Measurements from ENCODE around the gene FGF14. TPM values are rescaled to one million over a fixed set of nuclear protein-coding genes. Genes with fewer than 3 reads are reported as not detected.

The FGF14 gene
- total RNA-seq, 1 experiment from 2014 or later: not detected

GRCh38 chr13:102041544-102041943, 360.3 kb downstream of the FGF14 start:
- no peaks in the 10 kb centered on the region for H3K27me3 ChIP-seq (ENCODE audit: low read length)
- H3K4me1 ChIP-seq (ENCODE audit: low read length): no peaks in the 10 kb centered on the region
- no peak overlapping the region for H3K4me2 ChIP-seq (ENCODE audit: low read depth, low read length, poor library complexity, severe bottlenecking)
- H3K9me3 ChIP-seq (ENCODE audit: low read length): no peaks in the 10 kb centered on the region
- no peaks in the 10 kb centered on the region for H4K20me1 ChIP-seq (ENCODE audit: insufficient read depth, low read depth, low read length)
- no peaks in the 10 kb centered on the region for H3K79me2 ChIP-seq (ENCODE audit: low read length)
- H3K27ac ChIP-seq (ENCODE audit: low read length): no peak overlapping the region
- no peaks in the 10 kb centered on the region for H3K36me3 ChIP-seq (ENCODE audit: insufficient read depth, low read length)
- H2AFZ ChIP-seq (ENCODE audit: low read length): no peak overlapping the region
- no peak overlapping the region for H3K4me3 ChIP-seq (ENCODE audit: low read length)
- no peak for DNase-seq
- no peak overlapping the region for H3K9ac ChIP-seq (ENCODE audit: low read length)
- no peaks in the 10 kb centered on the region for H3K9me2 ChIP-seq (replicated peaks; ENCODE audit: insufficient read depth, low read length)

- no peaks in the 10 kb centered on the region for H3K36me3 ChIP-seq (ENCODE audit: insufficient read depth, low read length)
- H3K79me2 ChIP-seq (ENCODE audit: low read length): no peaks in the 10 kb centered on the region
- H3K4me3 ChIP-seq (ENCODE audit: low read length): no peak overlapping the region
- H3K27ac ChIP-seq (ENCODE audit: low read length): no peak overlapping the region
- DNase-seq: no peak
- H3K27me3 ChIP-seq (ENCODE audit: low read length): no peaks in the 10 kb centered on the region
- H3K9me3 ChIP-seq (ENCODE audit: low read length): no peaks in the 10 kb centered on the region
- no peak overlapping the region for H3K4me2 ChIP-seq (ENCODE audit: low read depth, low read length, poor library complexity, severe bottlenecking)
- no peaks in the 10 kb centered on the region for H4K20me1 ChIP-seq (ENCODE audit: insufficient read depth, low read depth, low read length)
- no peaks in the 10 kb centered on the region for H3K4me1 ChIP-seq (ENCODE audit: low read length)
- no peaks in the 10 kb centered on the region for H3K9me2 ChIP-seq (replicated peaks; ENCODE audit: insufficient read depth, low read length)
- no peak overlapping the region for H3K9ac ChIP-seq (ENCODE audit: low read length)
- H2AFZ ChIP-seq (ENCODE audit: low read length): no peak overlapping the region
Observed at GRCh38 chr13:102040812-102041211, 361.0 kb downstream of the FGF14 start.

- no peaks in the 10 kb centered on the region for H3K9me2 ChIP-seq (replicated peaks; ENCODE audit: insufficient read depth, low read length)
- no peak overlapping the region for H3K27ac ChIP-seq (ENCODE audit: low read length)
- H3K9ac ChIP-seq (ENCODE audit: low read length): no peak overlapping the region
- no peak overlapping the region for H3K4me2 ChIP-seq (ENCODE audit: low read depth, low read length, poor library complexity, severe bottlenecking)
- no peaks in the 10 kb centered on the region for H3K27me3 ChIP-seq (ENCODE audit: low read length)
- no peaks in the 10 kb centered on the region for H3K9me3 ChIP-seq (ENCODE audit: low read length)
- no peak overlapping the region for H3K4me3 ChIP-seq (ENCODE audit: low read length)
- H2AFZ ChIP-seq (ENCODE audit: low read length): no peak overlapping the region
- no peaks in the 10 kb centered on the region for H3K36me3 ChIP-seq (ENCODE audit: insufficient read depth, low read length)
- no peaks in the 10 kb centered on the region for H3K4me1 ChIP-seq (ENCODE audit: low read length)
- no peaks in the 10 kb centered on the region for H3K79me2 ChIP-seq (ENCODE audit: low read length)
- DNase-seq: no peak
- no peaks in the 10 kb centered on the region for H4K20me1 ChIP-seq (ENCODE audit: insufficient read depth, low read depth, low read length)
Observed at GRCh38 chr13:102039264-102039663, 362.6 kb downstream of the FGF14 start.

GRCh38 chr13:102038787-102039186, 363.1 kb downstream of the FGF14 start:
- no peaks in the 10 kb centered on the region for H3K27me3 ChIP-seq (ENCODE audit: low read length)
- DNase-seq: no peak
- no peaks in the 10 kb centered on the region for H3K9me2 ChIP-seq (replicated peaks; ENCODE audit: insufficient read depth, low read length)
- H3K4me3 ChIP-seq (ENCODE audit: low read length): no peak overlapping the region
- H2AFZ ChIP-seq (ENCODE audit: low read length): no peak overlapping the region
- no peaks in the 10 kb centered on the region for H4K20me1 ChIP-seq (ENCODE audit: insufficient read depth, low read depth, low read length)
- H3K4me1 ChIP-seq (ENCODE audit: low read length): no peaks in the 10 kb centered on the region
- H3K36me3 ChIP-seq (ENCODE audit: insufficient read depth, low read length): no peaks in the 10 kb centered on the region
- no peak overlapping the region for H3K4me2 ChIP-seq (ENCODE audit: low read depth, low read length, poor library complexity, severe bottlenecking)
- H3K27ac ChIP-seq (ENCODE audit: low read length): no peak overlapping the region
- no peaks in the 10 kb centered on the region for H3K9me3 ChIP-seq (ENCODE audit: low read length)
- no peak overlapping the region for H3K9ac ChIP-seq (ENCODE audit: low read length)
- no peaks in the 10 kb centered on the region for H3K79me2 ChIP-seq (ENCODE audit: low read length)

GRCh38 chr13:102035969-102036368, 365.9 kb downstream of the FGF14 start:
- Histone ChIP-seq H3K4me2 (ENCODE audit: low read depth, low read length, poor library complexity, severe bottlenecking) (no peak overlapping the region), H3K4me3 (ENCODE audit: low read length) (no peak overlapping the region), H3K9me3 (ENCODE audit: low read length) (no peaks in the 10 kb centered on the region), H2AFZ (ENCODE audit: low read length) (no peak overlapping the region), H3K27me3 (ENCODE audit: low read length) (no peaks in the 10 kb centered on the region), H3K27ac (ENCODE audit: low read length) (no peak overlapping the region), H3K9ac (ENCODE audit: low read length) (no peak overlapping the region), H3K9me2 (replicated peaks; ENCODE audit: insufficient read depth, low read length) (no peaks in the 10 kb centered on the region), H4K20me1 (ENCODE audit: insufficient read depth, low read depth, low read length) (no peaks in the 10 kb centered on the region), H3K79me2 (ENCODE audit: low read length) (no peaks in the 10 kb centered on the region), H3K4me1 (ENCODE audit: low read length) (no peaks in the 10 kb centered on the region), H3K36me3 (ENCODE audit: insufficient read depth, low read length) (no peaks in the 10 kb centered on the region)
- no peak for DNase-seq

- Histone ChIP-seq H4K20me1 (ENCODE audit: insufficient read depth, low read depth, low read length) (no peaks in the 10 kb centered on the region), H2AFZ (ENCODE audit: low read length) (no peak overlapping the region), H3K27ac (ENCODE audit: low read length) (no peak overlapping the region), H3K9ac (ENCODE audit: low read length) (no peak overlapping the region), H3K27me3 (ENCODE audit: low read length) (no peaks in the 10 kb centered on the region), H3K9me3 (ENCODE audit: low read length) (no peaks in the 10 kb centered on the region), H3K36me3 (ENCODE audit: insufficient read depth, low read length) (no peaks in the 10 kb centered on the region), H3K4me2 (ENCODE audit: low read depth, low read length, poor library complexity, severe bottlenecking) (no peak overlapping the region), H3K79me2 (ENCODE audit: low read length) (no peaks in the 10 kb centered on the region), H3K4me1 (ENCODE audit: low read length) (no peaks in the 10 kb centered on the region), H3K9me2 (replicated peaks; ENCODE audit: insufficient read depth, low read length) (no peaks in the 10 kb centered on the region), H3K4me3 (ENCODE audit: low read length) (no peak overlapping the region)
- DNase-seq: no peak
Observed at GRCh38 chr13:102033857-102034331, 368.0 kb downstream of the FGF14 start.

- H2AFZ ChIP-seq (ENCODE audit: low read length): no peak overlapping the region
- no peak for DNase-seq
- H3K79me2 ChIP-seq (ENCODE audit: low read length): no peaks in the 10 kb centered on the region
- no peaks in the 10 kb centered on the region for H3K27me3 ChIP-seq (ENCODE audit: low read length)
- no peak overlapping the region for H3K4me2 ChIP-seq (ENCODE audit: low read depth, low read length, poor library complexity, severe bottlenecking)
- no peaks in the 10 kb centered on the region for H3K4me1 ChIP-seq (ENCODE audit: low read length)
- no peak overlapping the region for H3K27ac ChIP-seq (ENCODE audit: low read length)
- H3K36me3 ChIP-seq (ENCODE audit: insufficient read depth, low read length): no peaks in the 10 kb centered on the region
- no peaks in the 10 kb centered on the region for H3K9me2 ChIP-seq (replicated peaks; ENCODE audit: insufficient read depth, low read length)
- H3K9ac ChIP-seq (ENCODE audit: low read length): no peak overlapping the region
- H4K20me1 ChIP-seq (ENCODE audit: insufficient read depth, low read depth, low read length): no peaks in the 10 kb centered on the region
- H3K4me3 ChIP-seq (ENCODE audit: low read length): no peak overlapping the region
- no peaks in the 10 kb centered on the region for H3K9me3 ChIP-seq (ENCODE audit: low read length)
Observed at GRCh38 chr13:102033386-102033785, 368.5 kb downstream of the FGF14 start.

- Histone ChIP-seq H3K9me3 (ENCODE audit: low read length) (no peaks in the 10 kb centered on the region), H3K79me2 (ENCODE audit: low read length) (no peaks in the 10 kb centered on the region), H2AFZ (ENCODE audit: low read length) (no peak overlapping the region), H3K27ac (ENCODE audit: low read length) (no peak overlapping the region), H3K4me2 (ENCODE audit: low read depth, low read length, poor library complexity, severe bottlenecking) (no peak overlapping the region), H3K36me3 (ENCODE audit: insufficient read depth, low read length) (no peaks in the 10 kb centered on the region), H3K9ac (ENCODE audit: low read length) (no peak overlapping the region), H3K9me2 (replicated peaks; ENCODE audit: insufficient read depth, low read length) (no peaks in the 10 kb centered on the region), H3K4me1 (ENCODE audit: low read length) (no peaks in the 10 kb centered on the region), H3K4me3 (ENCODE audit: low read length) (no peak overlapping the region), H3K27me3 (ENCODE audit: low read length) (no peaks in the 10 kb centered on the region), H4K20me1 (ENCODE audit: insufficient read depth, low read depth, low read length) (no peaks in the 10 kb centered on the region)
- DNase-seq: no peak
Observed at GRCh38 chr13:102028868-102029267, 373.0 kb downstream of the FGF14 start.

- H2AFZ ChIP-seq (ENCODE audit: low read length): no peak overlapping the region
- no peak overlapping the region for H3K27ac ChIP-seq (ENCODE audit: low read length)
- H3K79me2 ChIP-seq (ENCODE audit: low read length): no peaks in the 10 kb centered on the region
Observed at GRCh38 chr13:102028206-102028605, 373.6 kb downstream of the FGF14 start.

More at GRCh38 chr13:102028206-102028605, 373.6 kb downstream of the FGF14 start:
- Histone ChIP-seq H3K36me3 (ENCODE audit: insufficient read depth, low read length) (no peaks in the 10 kb centered on the region), H3K4me3 (ENCODE audit: low read length) (no peak overlapping the region), H3K9me2 (replicated peaks; ENCODE audit: insufficient read depth, low read length) (no peaks in the 10 kb centered on the region), H3K9ac (ENCODE audit: low read length) (no peak overlapping the region), H3K27me3 (ENCODE audit: low read length) (no peaks in the 10 kb centered on the region), H3K4me2 (ENCODE audit: low read depth, low read length, poor library complexity, severe bottlenecking) (no peak overlapping the region), H3K9me3 (ENCODE audit: low read length) (no peaks in the 10 kb centered on the region), H4K20me1 (ENCODE audit: insufficient read depth, low read depth, low read length) (no peaks in the 10 kb centered on the region), H3K4me1 (ENCODE audit: low read length) (no peaks in the 10 kb centered on the region)
- no peak for DNase-seq
